ENCODE measurements around the gene SLC6A9. TPM values are rescaled to one million over a fixed set of nuclear protein-coding genes. Genes with fewer than 3 reads are reported as not detected.

SLC6A9 gene
- total RNA-seq, 6 donors from 2014 or later: 5.6 to 23.1 (median 19.5) TPM

- ATAC-seq (ENCODE audit: low FRiP score in 2 of 2): no peak
- H3K4me1 ChIP-seq: peaks cover 16 to 33% (median 18%) of the 10 kb centered on the region in 4 donors
- no peaks in the 10 kb centered on the region for H3K9me3 ChIP-seq
- no peak for TF ChIP-seq POLR2AphosphoS5 (IDR thresholded peaks at IDR 0.05)
- no peak for TF ChIP-seq EP300 (IDR thresholded peaks at IDR 0.05)
- TF ChIP-seq POLR2A (IDR thresholded peaks at IDR 0.05): no peak
- no peak for TF ChIP-seq CTCF (IDR thresholded peaks at IDR 0.05)
- peak overlapping the region in 2 of 4 donors; percentile 24 to 27 for H3K27ac ChIP-seq
- H3K36me3 ChIP-seq: peaks cover 0 to 29% (median 15%) of the 10 kb centered on the region in 4 donors
- WGBS, 2 donors: 48 to 58% methylated on average over 4 to 5 of the region's 5 CpGs
- peak overlapping the region; percentile 71 to 93 (median 90) for H3K4me3 ChIP-seq
- no peak for DNase-seq
- no peaks in the 10 kb centered on the region for H3K27me3 ChIP-seq
Observed at GRCh38 chr1:43970502-43970901, 60.8 kb downstream of the SLC6A9 start.

DNA sequence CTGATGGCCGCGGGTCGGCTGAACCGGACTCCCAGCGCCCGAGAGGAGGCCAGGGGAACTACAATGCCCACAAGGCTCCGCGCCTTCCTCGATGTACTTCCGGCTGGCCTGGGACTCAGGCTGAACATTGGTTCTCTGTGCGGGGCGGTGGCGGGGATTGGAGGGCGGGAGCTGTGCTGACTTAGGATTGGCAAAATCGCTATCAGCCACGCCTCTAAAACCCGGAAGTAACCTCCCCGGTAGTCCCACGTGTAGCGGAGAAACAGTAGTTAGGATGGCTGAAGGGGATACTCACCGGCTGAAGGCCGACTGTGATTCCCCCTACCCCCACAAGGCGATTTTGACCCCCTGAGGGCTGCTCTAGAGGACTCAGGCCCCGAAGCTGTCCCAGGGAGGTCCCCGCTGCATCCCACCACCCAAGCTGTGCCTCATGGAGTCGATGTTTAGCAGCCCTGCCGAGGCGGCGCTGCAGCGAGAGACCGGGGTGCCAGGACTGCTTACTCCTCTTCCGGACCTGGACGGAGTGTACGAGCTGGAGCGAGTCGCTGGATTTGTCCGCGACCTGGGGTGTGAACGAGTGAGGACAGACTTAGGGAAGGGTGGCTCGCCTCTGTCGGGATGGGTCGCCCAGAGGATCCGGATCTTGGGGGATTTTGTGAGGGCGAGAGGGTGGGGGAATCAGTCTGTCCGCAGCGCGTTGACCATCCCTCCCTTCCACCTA lies 61.4 kb downstream of the SLC6A9 start, which contains the start of gene DPH2:
DPH2 (plus strand) TSS at position 265 of the 721 bp plus-strand sequence; CDS start at position 431, 166 bp downstream.
- WGBS, 2 donors: 1% methylated on average over 31 to 43 of the region's 47 CpGs
- peak; percentile 93 to 98 for DNase-seq
- Histone ChIP-seq H3K27ac (peak within 1 kb of the TSS; percentile 16 to 27 (median 22)), H3K4me3 (peak within 1 kb of the TSS; percentile 71 to 93 (median 90)), H3K27me3 (no peaks in the 10 kb centered on the region), H3K36me3 (peaks cover 0 to 29% (median 15%) of the 10 kb centered on the region in 4 donors), H3K4me1 (peaks cover 14 to 30% (median 16%) of the 10 kb centered on the region in 4 donors), H3K9me3 (no peaks in the 10 kb centered on the region)
- peak; percentile 95 for ATAC-seq (ENCODE audit: low FRiP score in 2 of 2)
- TF ChIP-seq EP300 (IDR thresholded peaks at IDR 0.05) (no peak), POLR2AphosphoS5 (IDR thresholded peaks at IDR 0.05) (peak in 1 of 2 donors; percentile 35), CTCF (IDR thresholded peaks at IDR 0.05) (peak in 5 of 6 experiments; percentile 22 to 36 (median 33)), POLR2A (IDR thresholded peaks at IDR 0.05) (peak in 1 of 4 donors; percentile 45)

DNA sequence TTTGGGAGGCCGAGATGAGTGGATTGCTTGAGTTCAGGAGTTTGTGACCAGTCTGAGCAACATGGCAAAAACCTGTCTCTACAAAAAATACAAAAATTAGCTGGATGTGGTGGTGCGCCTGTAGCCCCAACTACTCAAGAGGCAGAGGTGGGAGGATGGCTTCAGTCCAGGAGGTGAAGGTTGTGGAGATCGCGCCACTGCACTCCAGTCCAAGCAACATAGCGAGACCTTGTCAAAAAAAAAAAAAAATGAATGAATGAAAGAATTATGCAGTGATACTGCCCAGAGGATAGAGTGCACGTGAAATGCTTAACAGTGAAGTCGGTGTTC lies 61.9 kb downstream of the SLC6A9 start:
- DNase-seq: no peak
- peaks cover 14 to 29% (median 16%) of the 10 kb centered on the region in 4 donors for H3K4me1 ChIP-seq
- no peaks in the 10 kb centered on the region for H3K27me3 ChIP-seq
- TF ChIP-seq EP300 (IDR thresholded peaks at IDR 0.05): no peak
- TF ChIP-seq POLR2AphosphoS5 (IDR thresholded peaks at IDR 0.05): no peak
- TF ChIP-seq CTCF (IDR thresholded peaks at IDR 0.05): no peak
- no peak for TF ChIP-seq POLR2A (IDR thresholded peaks at IDR 0.05)
- no peak for ATAC-seq (ENCODE audit: low FRiP score in 2 of 2)
- peaks cover 0 to 30% (median 15%) of the 10 kb centered on the region in 4 donors for H3K36me3 ChIP-seq
- WGBS, 2 donors: 56 to 62% methylated on average over 7 of the region's 7 CpGs
- H3K9me3 ChIP-seq: no peaks in the 10 kb centered on the region
- peak overlapping the region in 3 of 4 donors; percentile 71 to 93 (median 88) for H3K4me3 ChIP-seq
- H3K27ac ChIP-seq: no peak overlapping the region

DNA sequence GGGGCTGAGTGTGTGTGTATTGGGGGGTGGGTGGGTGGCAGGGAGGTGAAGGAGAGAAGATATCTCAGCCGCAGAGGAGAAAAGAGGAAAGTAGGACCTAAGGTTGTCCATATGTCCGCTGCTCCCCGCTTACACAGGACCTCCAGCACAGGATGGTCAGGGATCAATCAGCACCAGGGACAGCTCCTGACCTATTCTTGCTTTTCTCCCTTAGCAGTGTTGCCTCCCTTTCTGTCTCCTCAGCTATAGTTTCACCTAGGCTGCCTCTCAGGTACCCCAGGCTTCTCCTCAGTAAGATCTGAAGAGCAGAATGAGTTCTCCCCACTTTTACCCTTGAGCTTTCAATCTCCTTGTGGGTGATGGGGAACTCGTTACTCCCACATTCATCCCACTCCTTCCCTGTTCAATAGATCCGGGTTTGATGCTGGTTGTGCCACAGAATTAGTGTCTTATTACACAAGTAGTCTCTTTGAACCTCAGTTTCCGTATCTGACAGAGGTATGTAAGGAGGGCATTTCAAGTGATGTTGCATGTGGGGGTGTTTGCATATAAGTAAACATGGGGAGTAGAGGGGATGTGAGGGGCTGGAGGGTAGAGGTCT lies 62.8 kb downstream of the SLC6A9 start:
- WGBS, 2 donors: 81 to 86% methylated on average over 6 of the region's 6 CpGs
- Histone ChIP-seq H3K9me3 (no peaks in the 10 kb centered on the region), H3K27ac (no peak overlapping the region), H3K4me3 (no peak overlapping the region), H3K36me3 (peaks cover 0 to 37% (median 18%) of the 10 kb centered on the region in 4 donors), H3K4me1 (peaks cover 8 to 23% (median 10%) of the 10 kb centered on the region in 4 donors), H3K27me3 (no peaks in the 10 kb centered on the region)
- no peak for TF ChIP-seq CTCF (IDR thresholded peaks at IDR 0.05)
- TF ChIP-seq POLR2AphosphoS5 (IDR thresholded peaks at IDR 0.05): no peak
- no peak for TF ChIP-seq EP300 (IDR thresholded peaks at IDR 0.05)
- no peak for TF ChIP-seq POLR2A (IDR thresholded peaks at IDR 0.05)
- ATAC-seq (ENCODE audit: low FRiP score in 2 of 2): no peak
- DNase-seq: no peak

Measured in upper lobe of left lung (tissue), 6 donors.